A549 (cell line): Measurements from ENCODE around the gene SOX6.

Experiments
- CTCF ChIP-seq: fragments of >200 bp; sonication (Bioruptor Twin); formaldehyde crosslinking; IDR thresholded peaks from 3 replicates; pipeline ENCODE4 v1.5.1; 2016
- HOXA7 ChIP-seq: fragments of 250-450 bp; sonication (Bioruptor Pico); IDR thresholded peaks from 2 replicates; pipeline ENCODE4 v1.5.0; 2020; ENCODE audit warnings: mild to moderate bottlenecking, moderate library complexity
- KDM1A ChIP-seq: fragments of 200-600 bp; sonication (generic); IDR thresholded peaks from 2 replicates; pipeline ENCODE4 v1.6.1; 2016; ENCODE audit warnings: low read depth, mild to moderate bottlenecking
- NFE2L2 ChIP-seq: fragments of 150-350 bp; conservative IDR thresholded peaks from 2 replicates; pipeline ENCODE4 v1.6.1; 2014; ENCODE audit warnings: low read length
- NR3C1 ChIP-seq: fragments of >200 bp; sonication (Bioruptor Twin); formaldehyde crosslinking; IDR thresholded peaks from 3 replicates; pipeline ENCODE4 v1.6.1; 2017
- RARB ChIP-seq: fragments of 250-450 bp; sonication (Bioruptor Pico); IDR thresholded peaks from 2 replicates; pipeline ENCODE4 v1.8.0; 2021; ENCODE audit warnings: mild to moderate bottlenecking, moderate library complexity
- ZFP36 ChIP-seq: fragments of 450-650 bp; IDR thresholded peaks from 2 replicates; pipeline ENCODE4 v1.6.1; 2014; ENCODE audit warnings: borderline replicate concordance; ENCODE audit not compliant: partially characterized antibody

- no peak for TF ChIP-seq RARB (CRISPR knock-in tag)
- TF ChIP-seq CTCF = no peak
- no peak for TF ChIP-seq NR3C1
- no peak for TF ChIP-seq HOXA7 (CRISPR knock-in tag)
- no peak for TF ChIP-seq KDM1A
- no peak for TF ChIP-seq ZFP36
- TF ChIP-seq NFE2L2 = no peak
Measured at GRCh38 chr11:16081382-16082094, 274.8 kb downstream of the SOX6 start.
